ENCODE measurements around the gene FNDC7. TPM values are rescaled to one million over a fixed set of nuclear protein-coding genes. Genes with fewer than 3 reads are reported as not detected.

FNDC7 gene
- total and polyA plus RNA-seq, 9 of the 15 experiments (the other 6 are each of a cell fraction or from before 2014, with no cell fraction given), result not detected

DNA sequence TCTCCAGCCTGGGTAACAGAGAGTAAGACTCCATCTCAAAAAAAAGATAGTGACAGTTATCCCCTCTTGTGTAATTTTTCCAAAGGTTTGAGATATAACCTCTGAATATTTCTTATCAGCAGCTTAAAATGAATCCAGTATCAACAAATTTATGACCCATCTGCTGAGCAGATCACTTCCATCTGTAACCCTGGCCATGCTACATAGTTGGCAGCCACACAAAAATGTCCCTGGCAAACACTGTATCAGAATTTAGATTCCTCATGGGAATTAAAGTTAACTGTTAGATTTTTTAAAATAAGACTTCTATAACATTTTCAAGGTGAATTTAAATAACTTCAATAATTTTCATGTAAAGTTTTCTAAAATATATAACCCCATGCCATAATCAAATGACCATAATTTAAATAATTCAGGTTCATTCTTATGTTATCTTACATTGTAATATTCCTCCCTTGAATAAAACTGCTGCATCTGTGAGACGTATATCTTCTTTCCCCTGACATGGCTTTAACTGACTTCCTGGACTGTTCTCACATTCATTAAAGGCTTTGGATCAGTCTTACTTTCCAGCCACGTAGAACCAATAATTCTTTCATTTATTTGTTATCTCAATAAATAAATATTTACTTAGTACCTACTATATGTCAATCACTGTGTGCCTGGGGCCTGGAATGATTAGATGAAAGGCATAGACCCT lies 25.9 kb upstream of the FNDC7 start:
- Histone ChIP-seq H3K79me2 (ENCODE audit: control insufficient read depth, insufficient read depth, low read length) (peaks cover 15% of the 10 kb centered on the region), H3K27ac (ENCODE audit: extremely low read depth, low read depth, low read length) (no peak overlapping the region), H3K9me3 (replicated peaks; ENCODE audit: control insufficient read depth, insufficient read depth, low read depth, low read length) (no peaks in the 10 kb centered on the region), H3K9ac (ENCODE audit: insufficient read depth in 1 of 2, low read depth in 2 of 2, low read length in 2 of 2) (no peak overlapping the region), H3K9me1 (ENCODE audit: control insufficient read depth, insufficient read depth, low read length) (no peaks in the 10 kb centered on the region), H3K4me3 (no peak overlapping the region), H3K27me3 (ENCODE audit: control insufficient read depth in 2 of 2, insufficient read depth in 2 of 2, low read length in 2 of 2) (no peaks in the 10 kb centered on the region), H3K4me2 (ENCODE audit: insufficient read depth, low read length) (no peak overlapping the region), H4K20me1 (replicated peaks; ENCODE audit: control insufficient read depth, insufficient read depth, low read length) (no peaks in the 10 kb centered on the region), H3K36me3 (ENCODE audit: control insufficient read depth, insufficient read depth, low read length) (no peaks in the 10 kb centered on the region), H3K4me1 (replicated peaks in 1 of 2; ENCODE audit: control insufficient read depth in 2 of 2, insufficient read depth in 2 of 2, low read length in 2 of 2) (peaks cover 3 to 5% of the 10 kb centered on the region in 2 experiments; a peak in 2 of 5 replicates), H2AFZ (ENCODE audit: low read depth, low read length) (0 out of 2 replicates have a peak overlapping the region, but pooled peaks have one; percentile 7)
- no TSS peak for BruUV-seq (replicated peaks)
- DNase-seq (ENCODE audit: extremely low read depth in 1 of 4, low spot score in 3 of 4) (no peak), FAIRE-seq (no peak), ATAC-seq (no peak)
- POLR2A ChIA-PET, result no interaction called here
- CTCF ChIA-PET (ENCODE audit: low intra/inter-chr PET ratio), result no interaction called here
- intact Hi-C loops (cut with micrococcal nuclease), result no loop called here
- TF ChIP-seq CTCFL (IDR thresholded peaks at IDR 0.05; ENCODE audit: borderline replicate concordance, insufficient read depth, low read depth, low read length, poor library complexity, severe bottlenecking) (no peak), CBFA2T3 (IDR thresholded peaks at IDR 0.05) (peak; percentile 54; the same call in 1 of the 2 replicates), ZNF239 (CRISPR knock-in tag; IDR thresholded peaks at IDR 0.05) (no peak), TEAD4 (IDR thresholded peaks at IDR 0.05; ENCODE audit: low read length) (0 out of 2 replicates have a peak, but pooled peaks have one; percentile 17), TEAD4 (CRISPR knock-in tag; IDR thresholded peaks at IDR 0.05; ENCODE audit: borderline replicate concordance) (no peak), CBFA2T2 (conservative IDR thresholded peaks at IDR 0.05) (peak; percentile 38; the same call in 1 of the 2 replicates), ZNF445 (CRISPR knock-in tag; IDR thresholded peaks at IDR 0.05; ENCODE audit: low read depth) (no peak), MEIS2 (IDR thresholded peaks at IDR 0.05; ENCODE audit: partially characterized antibody) (peak; percentile 43)
- TF ChIP-seq, protein P1, sequence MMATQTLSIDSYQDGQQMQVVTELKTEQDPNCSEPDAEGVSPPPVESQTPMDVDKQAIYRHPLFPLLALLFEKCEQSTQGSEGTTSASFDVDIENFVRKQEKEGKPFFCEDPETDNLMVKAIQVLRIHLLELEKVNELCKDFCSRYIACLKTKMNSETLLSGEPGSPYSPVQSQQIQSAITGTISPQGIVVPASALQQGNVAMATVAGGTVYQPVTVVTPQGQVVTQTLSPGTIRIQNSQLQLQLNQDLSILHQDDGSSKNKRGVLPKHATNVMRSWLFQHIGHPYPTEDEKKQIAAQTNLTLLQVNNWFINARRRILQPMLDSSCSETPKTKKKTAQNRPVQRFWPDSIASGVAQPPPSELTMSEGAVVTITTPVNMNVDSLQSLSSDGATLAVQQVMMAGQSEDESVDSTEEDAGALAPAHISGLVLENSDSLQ (IDR thresholded peaks at IDR 0.05), result peak; percentile 57
- 36% methylated on average over 2 of the region's 2 CpGs for WGBS (ENCODE audit: insufficient coverage, low coverage, missing lambda C conversion rate)
- in situ Hi-C loops (cut with MboI), result no loop called here
